Right lobe of liver (tissue), 6 donors: ENCODE data around the gene TXNDC5. TPM values are rescaled to one million over a fixed set of nuclear protein-coding genes. Genes with fewer than 3 reads are reported as not detected.

Experiments
- ATAC-seq, 4 donors: fragments of 200-7000 bp; cut with Tn5 transposase; one replicate each; pipeline ENCODE4 v1.9.1; 2020; ENCODE audit warnings: mild to moderate bottlenecking in 4 of 4, moderate library complexity in 4 of 4
- DNase-seq, 3 donors: peaks; one replicate each; pipeline ENCODE4 v3.0.0-alpha.2; 2020
- H3K27ac ChIP-seq, 3 donors: fragments of 200-600 bp; one replicate each; pipeline ENCODE4 v1.8.0; 2022
- H3K27me3 ChIP-seq, 2 donors: fragments of 200-600 bp; one replicate each; pipeline ENCODE4 v1.8.0; 2022
- H3K36me3 ChIP-seq, 4 donors: fragments of 200-600 bp; sonication (generic) in 1 of 4; one replicate each; pipeline versions ENCODE4 v1.5.1 to v1.8.0; 2017 to 2022; ENCODE audit warnings: control low read depth in 1 of 4
- H3K4me1 ChIP-seq, 4 donors: fragments of 200-600 bp; sonication (generic) in 1 of 4; one replicate each; pipeline versions ENCODE4 v1.5.1 to v1.8.0; 2017 to 2022; ENCODE audit warnings: control low read depth in 1 of 4
- H3K4me3 ChIP-seq, 3 donors: fragments of 200-600 bp; one replicate each; pipeline ENCODE4 v1.8.0; 2022
- H3K9me3 ChIP-seq, 4 donors: fragments of 200-600 bp; sonication (generic) in 1 of 4; one replicate each; pipeline versions ENCODE4 v1.5.1 to v1.8.0; 2017 to 2022; ENCODE audit warnings: control low read depth in 1 of 4
- CTCF ChIP-seq, 4 donors: fragments of 200-600 bp in 3 of 4; fragments of 450-650 bp in 1 of 4; IDR thresholded peaks; one replicate each; pipeline versions ENCODE4 v1.5.1 to v1.8.0; 2016 to 2022; ENCODE audit warnings: antibody characterized with exemption in 4 of 4, mild to moderate bottlenecking in 2 of 4
- POLR2A ChIP-seq: fragments of 450-650 bp; IDR thresholded peaks from one replicate; pipeline ENCODE4 v1.6.1; 2017; ENCODE audit warnings: antibody characterized with exemption, mild to moderate bottlenecking
- WGBS: methylation state at CpG from one replicate; pipeline ENCODE4 v1.1.6; 2018; ENCODE audit warnings: low coverage, low lambda C conversion rate; ENCODE audit not compliant: insufficient coverage; ENCODE audit errors: missing lambda C conversion rate; 5-methylcytosine and 5-hydroxymethylcytosine counted together
- intact Hi-C, 2 donors: fragments of 100-400 bp; cut with DNase I; formaldehyde crosslinking; loops; one replicate each; pipeline versions ENCODE4 v1.11.2 to v1.14.1; 2022
- total RNA-seq, 6 experiments: library from RNA; depleted of rRNA in 2 of 6; stranded (reverse); fragments of >200 nt in 2 of 6; fragmentation: NEBNext Ultra II Directional in 3 of 6; extraction: Animal tissue kit (Norgen Biotek cat#: 25700) in 3 of 6; gene quantifications; one replicate each; pipeline versions ENCODE4 v1.1.0 to v1.2.4, GENCODE V29; 2016 to 2023
- donor health status: DM: no; HTN: yes; CAD: no.
- donor health status: DM: no; HTN: no; CAD: no.
- donor health status: DM: no; HTN: no; CAD: no.
- donor health status: DM: no; HTN: yes; CAD: no.
- donor health status: DM: no; HTN: yes; CAD: no.

TXNDC5 gene
- total RNA-seq, 6 experiments from 2014 or later: 87.9 to 187 (median 133) TPM

GRCh38 chr6:7902867-7903266 lies 7.7 kb downstream of the TXNDC5 start:
- peaks cover 0 to 56% (median 18%) of the 10 kb centered on the region in 4 donors for H3K4me1 ChIP-seq
- no peaks in the 10 kb centered on the region for H3K27me3 ChIP-seq
- no peak overlapping the region for H3K4me3 ChIP-seq
- DNase-seq: no peak
- no CpG with 5 or more reads among the region's 1 CpG for WGBS
- no peaks in the 10 kb centered on the region for H3K9me3 ChIP-seq
- intact Hi-C loops: no loop called here
- peaks cover 0 to 44% (median 24%) of the 10 kb centered on the region in 4 donors for H3K36me3 ChIP-seq
- H3K27ac ChIP-seq: no peak overlapping the region
- ATAC-seq: no peak
- TF ChIP-seq POLR2A (no peak), CTCF (IDR thresholded peaks at IDR 0.05) (no peak)

GRCh38 chr6:7902221-7902620 lies 8.4 kb downstream of the TXNDC5 start:
- intact Hi-C loops: no loop called here
- Histone ChIP-seq H3K27ac (no peak overlapping the region), H3K4me3 (no peak overlapping the region), H3K36me3 (peaks cover 0 to 51% (median 27%) of the 10 kb centered on the region in 4 donors), H3K27me3 (no peaks in the 10 kb centered on the region), H3K4me1 (peaks cover 0 to 51% (median 17%) of the 10 kb centered on the region in 4 donors), H3K9me3 (no peaks in the 10 kb centered on the region)
- ATAC-seq: no peak
- no peak for TF ChIP-seq CTCF (IDR thresholded peaks at IDR 0.05)
- TF ChIP-seq POLR2A: no peak
- no peak for DNase-seq
- WGBS: no CpG with 5 or more reads among the region's 8 CpGs

GRCh38 chr6:7901780-7902179 lies 8.8 kb downstream of the TXNDC5 start:
- Histone ChIP-seq H3K4me3 (no peak overlapping the region), H3K4me1 (peaks cover 0 to 47% (median 17%) of the 10 kb centered on the region in 4 donors), H3K36me3 (peaks cover 0 to 55% (median 29%) of the 10 kb centered on the region in 4 donors), H3K27me3 (no peaks in the 10 kb centered on the region), H3K27ac (no peak overlapping the region), H3K9me3 (no peaks in the 10 kb centered on the region)
- ATAC-seq: no peak
- intact Hi-C loops: no loop called here
- 66% methylated on average over 4 of the region's 4 CpGs for WGBS
- no peak for TF ChIP-seq CTCF (IDR thresholded peaks at IDR 0.05)
- DNase-seq: no peak

- H3K27me3 ChIP-seq: no peaks in the 10 kb centered on the region
- H3K9me3 ChIP-seq: no peaks in the 10 kb centered on the region
- peak in 2 of 4 donors; percentile 6 to 13 for ATAC-seq
- H3K4me3 ChIP-seq: no peak overlapping the region
- peaks cover 0 to 47% (median 17%) of the 10 kb centered on the region in 4 donors for H3K4me1 ChIP-seq
- 62% methylated on average over 9 of the region's 9 CpGs for WGBS
- H3K36me3 ChIP-seq: peaks cover 0 to 62% (median 33%) of the 10 kb centered on the region in 4 donors
- no peak overlapping the region for H3K27ac ChIP-seq
- TF ChIP-seq CTCF (IDR thresholded peaks at IDR 0.05) (no peak), POLR2A (no peak)
- intact Hi-C loops: no loop called here
- peak in 1 of 3 donors; percentile 61 for DNase-seq
Observed at GRCh38 chr6:7901056-7901455, 9.5 kb downstream of the TXNDC5 start.

- Histone ChIP-seq H3K9me3 (no peaks in the 10 kb centered on the region), H3K27ac (no peak overlapping the region), H3K27me3 (no peaks in the 10 kb centered on the region), H3K4me3 (no peak overlapping the region), H3K4me1 (peaks cover 0 to 47% (median 15%) of the 10 kb centered on the region in 4 donors), H3K36me3 (peaks cover 0 to 67% (median 35%) of the 10 kb centered on the region in 4 donors)
- intact Hi-C loops: no loop called here
- WGBS: no CpG with 5 or more reads among the region's 2 CpGs
- DNase-seq: no peak
- ATAC-seq: no peak
- TF ChIP-seq CTCF (IDR thresholded peaks at IDR 0.05): no peak
- TF ChIP-seq POLR2A: no peak
Observed at GRCh38 chr6:7900621-7901020, 10.0 kb downstream of the TXNDC5 start.
